ENCODE measurements around the gene MOB3A.
"Not testable (repeated sequence)": the region's sequence is repeated elsewhere in the genome, so short reads cannot be mapped to it uniquely, and the experiment has no call there.

The MOB3A gene

DNA sequence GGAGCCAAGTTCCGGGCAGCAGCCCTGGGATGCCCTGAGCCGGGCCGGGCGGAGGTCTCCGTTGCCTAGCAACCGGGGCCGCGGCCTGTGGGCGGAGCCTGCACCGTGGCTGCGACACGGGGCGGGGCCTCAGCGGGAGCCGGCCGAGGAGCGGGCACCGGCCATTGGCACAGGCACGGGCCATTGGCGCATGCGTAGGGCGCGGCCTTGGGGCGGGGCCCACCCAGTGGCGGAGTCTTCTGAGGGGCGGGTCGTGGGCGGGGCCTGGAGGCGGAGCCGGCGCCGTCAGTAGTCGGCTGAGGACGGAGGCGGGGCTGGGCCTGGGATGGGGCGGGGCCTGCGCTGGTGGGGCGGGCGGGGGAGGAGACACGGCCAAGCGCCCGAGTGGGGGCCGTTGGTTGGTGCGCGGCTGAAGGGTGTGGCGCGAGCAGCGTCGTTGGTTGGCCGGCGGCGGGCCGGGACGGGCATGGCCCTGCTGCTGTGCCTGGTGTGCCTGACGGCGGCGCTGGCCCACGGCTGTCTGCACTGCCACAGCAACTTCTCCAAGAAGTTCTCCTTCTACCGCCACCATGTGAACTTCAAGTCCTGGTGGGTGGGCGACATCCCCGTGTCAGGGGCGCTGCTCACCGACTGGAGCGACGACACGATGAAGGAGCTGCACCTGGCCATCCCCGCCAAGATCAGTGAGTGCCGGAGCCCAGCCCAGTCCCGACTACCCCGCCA lies 515 bp upstream of the MOB3A start, which contains the start of gene IZUMO4 (continued):
- TF ChIP-seq, protein P1, sequence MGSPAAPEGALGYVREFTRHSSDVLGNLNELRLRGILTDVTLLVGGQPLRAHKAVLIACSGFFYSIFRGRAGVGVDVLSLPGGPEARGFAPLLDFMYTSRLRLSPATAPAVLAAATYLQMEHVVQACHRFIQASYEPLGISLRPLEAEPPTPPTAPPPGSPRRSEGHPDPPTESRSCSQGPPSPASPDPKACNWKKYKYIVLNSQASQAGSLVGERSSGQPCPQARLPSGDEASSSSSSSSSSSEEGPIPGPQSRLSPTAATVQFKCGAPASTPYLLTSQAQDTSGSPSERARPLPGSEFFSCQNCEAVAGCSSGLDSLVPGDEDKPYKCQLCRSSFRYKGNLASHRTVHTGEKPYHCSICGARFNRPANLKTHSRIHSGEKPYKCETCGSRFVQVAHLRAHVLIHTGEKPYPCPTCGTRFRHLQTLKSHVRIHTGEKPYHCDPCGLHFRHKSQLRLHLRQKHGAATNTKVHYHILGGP (tag by site-specific recombination; IDR thresholded peaks at IDR 0.05): no peak
- TF ChIP-seq ZNF501 (tag by site-specific recombination; IDR thresholded peaks at IDR 0.05) (0 out of 2 replicates have a peak, but pooled peaks have one; percentile 16), ZNF214 (tag by site-specific recombination; IDR thresholded peaks at IDR 0.05; ENCODE audit: borderline replicate concordance) (no peak), ZNF366 (tag by site-specific recombination; conservative IDR thresholded peaks at IDR 0.05) (no peak), SP2 (tag by site-specific recombination; IDR thresholded peaks at IDR 0.05) (peak; percentile 80), KLF8 (tag by site-specific recombination; IDR thresholded peaks at IDR 0.05) (peak; percentile 16; the same call in 1 of the 2 replicates), ZNF223 (tag by site-specific recombination; IDR thresholded peaks at IDR 0.05) (peak; percentile 100), ZNF621 (tag by site-specific recombination; IDR thresholded peaks at IDR 0.05) (no peak), ZNF10 (tag by site-specific recombination; IDR thresholded peaks at IDR 0.05) (0 out of 2 replicates have a peak, but pooled peaks have one; percentile 28), ZNF266 (tag by site-specific recombination; IDR thresholded peaks at IDR 0.05; ENCODE audit: low read depth) (no peak), ZBTB7A (tag by site-specific recombination; IDR thresholded peaks at IDR 0.05; ENCODE audit: low read depth) (0 out of 2 replicates have a peak, but pooled peaks have one; percentile 44)
- TF ChIP-seq, protein P2, sequence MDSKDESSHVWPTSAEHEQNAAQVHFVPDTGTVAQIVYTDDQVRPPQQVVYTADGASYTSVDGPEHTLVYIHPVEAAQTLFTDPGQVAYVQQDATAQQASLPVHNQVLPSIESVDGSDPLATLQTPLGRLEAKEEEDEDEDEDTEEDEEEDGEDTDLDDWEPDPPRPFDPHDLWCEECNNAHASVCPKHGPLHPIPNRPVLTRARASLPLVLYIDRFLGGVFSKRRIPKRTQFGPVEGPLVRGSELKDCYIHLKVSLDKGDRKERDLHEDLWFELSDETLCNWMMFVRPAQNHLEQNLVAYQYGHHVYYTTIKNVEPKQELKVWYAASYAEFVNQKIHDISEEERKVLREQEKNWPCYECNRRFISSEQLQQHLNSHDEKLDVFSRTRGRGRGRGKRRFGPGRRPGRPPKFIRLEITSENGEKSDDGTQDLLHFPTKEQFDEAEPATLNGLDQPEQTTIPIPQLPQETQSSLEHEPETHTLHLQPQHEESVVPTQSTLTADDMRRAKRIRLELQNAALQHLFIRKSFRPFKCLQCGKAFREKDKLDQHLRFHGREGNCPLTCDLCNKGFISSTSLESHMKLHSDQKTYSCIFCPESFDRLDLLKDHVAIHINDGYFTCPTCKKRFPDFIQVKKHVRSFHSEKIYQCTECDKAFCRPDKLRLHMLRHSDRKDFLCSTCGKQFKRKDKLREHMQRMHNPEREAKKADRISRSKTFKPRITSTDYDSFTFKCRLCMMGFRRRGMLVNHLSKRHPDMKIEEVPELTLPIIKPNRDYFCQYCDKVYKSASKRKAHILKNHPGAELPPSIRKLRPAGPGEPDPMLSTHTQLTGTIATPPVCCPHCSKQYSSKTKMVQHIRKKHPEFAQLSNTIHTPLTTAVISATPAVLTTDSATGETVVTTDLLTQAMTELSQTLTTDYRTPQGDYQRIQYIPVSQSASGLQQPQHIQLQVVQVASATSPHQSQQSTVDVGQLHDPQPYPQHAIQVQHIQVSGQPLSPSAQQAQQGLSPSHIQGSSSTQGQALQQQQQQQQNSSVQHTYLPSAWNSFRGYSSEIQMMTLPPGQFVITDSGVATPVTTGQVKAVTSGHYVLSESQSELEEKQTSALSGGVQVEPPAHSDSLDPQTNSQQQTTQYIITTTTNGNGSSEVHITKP (tag by site-specific recombination; IDR thresholded peaks at IDR 0.05): peak; percentile 22; the same call in 1 of the 2 replicates
- TF ChIP-seq, protein P3, sequence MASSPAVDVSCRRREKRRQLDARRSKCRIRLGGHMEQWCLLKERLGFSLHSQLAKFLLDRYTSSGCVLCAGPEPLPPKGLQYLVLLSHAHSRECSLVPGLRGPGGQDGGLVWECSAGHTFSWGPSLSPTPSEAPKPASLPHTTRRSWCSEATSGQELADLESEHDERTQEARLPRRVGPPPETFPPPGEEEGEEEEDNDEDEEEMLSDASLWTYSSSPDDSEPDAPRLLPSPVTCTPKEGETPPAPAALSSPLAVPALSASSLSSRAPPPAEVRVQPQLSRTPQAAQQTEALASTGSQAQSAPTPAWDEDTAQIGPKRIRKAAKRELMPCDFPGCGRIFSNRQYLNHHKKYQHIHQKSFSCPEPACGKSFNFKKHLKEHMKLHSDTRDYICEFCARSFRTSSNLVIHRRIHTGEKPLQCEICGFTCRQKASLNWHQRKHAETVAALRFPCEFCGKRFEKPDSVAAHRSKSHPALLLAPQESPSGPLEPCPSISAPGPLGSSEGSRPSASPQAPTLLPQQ (tag by site-specific recombination; IDR thresholded peaks at IDR 0.05): 0 out of 2 replicates have a peak, but pooled peaks have one; percentile 9

DNA sequence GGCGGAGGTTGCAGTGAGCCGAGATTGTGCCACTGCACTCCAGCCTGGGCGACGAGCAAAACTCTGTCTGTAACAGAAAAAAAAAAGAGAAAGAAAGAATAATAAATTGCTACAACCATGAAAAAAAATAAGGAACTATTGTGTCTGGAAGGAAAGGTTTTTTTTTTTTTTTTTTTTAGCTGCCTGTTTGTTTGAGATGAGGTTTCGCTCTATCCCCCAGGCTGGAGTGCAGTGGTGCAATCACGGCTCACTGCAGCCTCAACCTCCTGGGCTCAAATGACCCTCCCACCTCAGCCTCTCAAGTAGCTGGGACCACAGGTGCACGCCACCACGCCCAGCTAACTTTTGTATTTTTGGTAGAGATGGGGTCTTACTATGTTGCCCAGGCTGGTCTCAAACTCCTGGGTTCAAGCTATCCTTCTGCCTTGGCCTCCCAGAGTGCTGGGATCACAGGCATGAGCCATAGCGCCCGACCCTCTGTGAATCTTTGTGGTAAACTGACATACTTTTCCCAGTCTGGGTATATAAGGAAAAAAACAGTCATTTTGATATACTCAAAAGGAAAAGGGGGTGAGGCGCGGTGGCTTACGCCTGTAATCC lies 4.1 kb downstream of the MOB3A start:
- TF ChIP-seq ZNF121 (tag by site-specific recombination; IDR thresholded peaks at IDR 0.05): peak; percentile 81
- H3K9me3 ChIP-seq (ENCODE audit: control insufficient read depth, insufficient read depth, low read depth, low read length); H3K4me3 ChIP-seq (ENCODE audit: low read depth, low read length); H3K4me1 ChIP-seq (ENCODE audit: control insufficient read depth, insufficient read depth, low read length); H3K27ac ChIP-seq (ENCODE audit: extremely low read depth, low read depth, low read length): not testable (repeated sequence)
- CTCF ChIA-PET: interaction anchor here (0.7 kb wide), 1 partner anchor 12 kb away, joined by 5 read pairs; no protein-coding TSS in a partner anchor
- POLR2A ChIA-PET: interaction anchor here (0.6 to 0.7 kb wide), 3 partner anchors 75 to 593 kb away, joined by 5 to 7 read pairs (median 6); no protein-coding TSS in a partner anchor
- H3K36me3 ChIP-seq (ENCODE audit: control insufficient read depth in 2 of 2, insufficient read depth in 1 of 2, low read length in 2 of 2): peaks cover 4 to 14% of the 10 kb centered on the region in 2 experiments; a peak in 2 of 3 replicates

DNA sequence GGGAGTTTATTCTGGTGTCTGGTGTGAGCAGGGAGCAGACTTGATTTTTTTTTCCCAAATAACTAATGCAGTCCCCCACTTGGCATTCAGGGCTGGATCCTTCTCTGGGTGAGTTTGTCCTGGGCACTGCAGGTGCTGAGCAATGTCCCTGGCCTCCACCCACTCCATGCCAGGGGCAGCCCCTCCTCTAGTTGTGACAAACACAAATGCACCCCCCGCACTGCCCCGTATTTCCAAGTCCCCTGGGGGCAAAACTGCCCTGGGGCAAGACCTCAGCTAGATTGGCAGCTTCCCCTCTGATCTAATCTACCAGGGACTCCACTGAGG lies 6.4 kb downstream of the MOB3A start:
- no peak for TF ChIP-seq ZNF132 (tag by site-specific recombination; IDR thresholded peaks at IDR 0.05; ENCODE audit: borderline replicate concordance)
- no peak for TF ChIP-seq ZNF274 (IDR thresholded peaks at IDR 0.05; ENCODE audit: low read length)
- no peak for TF ChIP-seq ZNF274 (tag by site-specific recombination; IDR thresholded peaks at IDR 0.05; ENCODE audit: borderline replicate concordance)
- peak; percentile 66 for TF ChIP-seq GLIS1 (tag by site-specific recombination; IDR thresholded peaks at IDR 0.05)
- Histone ChIP-seq H3K9me3 (ENCODE audit: control insufficient read depth, insufficient read depth, low read depth, low read length) (no peaks in the 10 kb centered on the region), H3K27ac (ENCODE audit: extremely low read depth, low read depth, low read length) (peak overlapping the region; percentile 43), H3K4me3 (ENCODE audit: low read depth, low read length) (no peak overlapping the region), H3K36me3 (ENCODE audit: control insufficient read depth in 2 of 2, insufficient read depth in 1 of 2, low read length in 2 of 2) (peaks cover 4 to 14% of the 10 kb centered on the region in 2 experiments; a peak in 2 of 3 replicates), H3K4me1 (ENCODE audit: control insufficient read depth, insufficient read depth, low read length) (0 out of 2 replicates have a peak, but pooled peaks cover 4% of the 10 kb centered on the region)
- ChIA-PET POLR2A (no interaction called here), CTCF (interaction anchor here (0.6 to 1.4 kb wide), 2 partner anchors 70 to 160 kb away, joined by 5 to 6 read pairs; no protein-coding TSS in a partner anchor)

Data from HEK293 (cell line).